HFFc6 (cell line): Measurements from ENCODE around the gene ADCY2. TPM values are rescaled to one million over a fixed set of nuclear protein-coding genes. Genes with fewer than 3 reads are reported as not detected.

Source experiments
- DNase-seq: peaks from one replicate; pipeline ENCODE4 v3.0.0-alpha.2; 2018
- H3K27ac Mint-ChIP-seq: 2 replicates; pipeline ENCODE4 v1.8.0; 2020; ENCODE audit warnings: mild to moderate bottlenecking, mixed read lengths
- H3K27me3 Mint-ChIP-seq: 2 replicates; pipeline ENCODE4 v1.8.0; 2021; ENCODE audit warnings: mild to moderate bottlenecking, moderate library complexity, mixed read lengths; ENCODE audit not compliant: insufficient read depth
- H3K36me3 Mint-ChIP-seq: 2 replicates; pipeline ENCODE4 v1.8.0; 2021; ENCODE audit warnings: low read depth, mixed read lengths
- H3K4me1 Mint-ChIP-seq: 2 replicates; pipeline ENCODE4 v1.8.0; 2020; ENCODE audit warnings: low read depth, mixed read lengths
- H3K4me3 Mint-ChIP-seq: 2 replicates; pipeline ENCODE4 v1.8.0; 2020; ENCODE audit warnings: mild to moderate bottlenecking, moderate library complexity, mixed read lengths
- H3K9me3 Mint-ChIP-seq: 2 replicates; pipeline ENCODE4 v1.8.0; 2020; ENCODE audit warnings: mild to moderate bottlenecking, mixed read lengths
- total RNA-seq, 6 experiments: library from RNA; stranded (reverse); fragmentation: NEBNext Ultra II Directional; extraction: Animal tissue kit (Norgen Biotek cat#: 25700); gene quantifications; 2 replicates in 1 of 6; 3 replicates in 5 of 6; pipeline ENCODE4 v1.2.3, GENCODE V29; 2021
- TF ChIP-seq, protein P1 (sequence below): fragments of 200-600 bp; sonication (generic); IDR thresholded peaks from 2 replicates; pipeline ENCODE4 v1.5.0; 2021; ENCODE audit warnings: antibody characterized with exemption, mild to moderate bottlenecking

ADCY2 gene
- total RNA-seq, 6 experiments from 2014 or later, result not detected

DNA sequence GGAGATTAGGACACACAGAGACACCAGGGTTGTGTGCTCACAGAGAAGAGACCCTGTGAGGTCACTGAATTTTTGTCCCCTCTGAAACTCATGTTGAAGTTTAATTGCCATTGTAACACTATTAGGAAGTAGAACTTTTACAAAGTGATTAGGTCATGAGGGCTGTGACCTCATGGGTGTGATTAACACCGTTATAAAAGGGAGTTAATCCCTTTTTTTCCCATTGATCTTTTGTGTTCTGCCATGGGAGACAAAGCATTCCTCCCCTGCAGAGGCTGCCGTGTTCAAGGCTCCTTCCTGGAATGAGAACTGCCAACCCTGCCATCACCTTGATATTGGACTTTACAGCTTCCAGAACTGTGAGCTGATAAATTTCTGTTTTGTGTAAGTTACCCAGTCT lies 221.0 kb downstream of the ADCY2 start:
- Mint-ChIP-seq H3K36me3 (no peaks in the 10 kb centered on the region), H3K4me1 (no peaks in the 10 kb centered on the region), H3K4me3 (no peak overlapping the region), H3K27ac (no peak overlapping the region), H3K9me3 (peaks cover 65% of the 10 kb centered on the region), H3K27me3 (no peaks in the 10 kb centered on the region)
- DNase-seq, result no peak
- TF ChIP-seq, protein P1, sequence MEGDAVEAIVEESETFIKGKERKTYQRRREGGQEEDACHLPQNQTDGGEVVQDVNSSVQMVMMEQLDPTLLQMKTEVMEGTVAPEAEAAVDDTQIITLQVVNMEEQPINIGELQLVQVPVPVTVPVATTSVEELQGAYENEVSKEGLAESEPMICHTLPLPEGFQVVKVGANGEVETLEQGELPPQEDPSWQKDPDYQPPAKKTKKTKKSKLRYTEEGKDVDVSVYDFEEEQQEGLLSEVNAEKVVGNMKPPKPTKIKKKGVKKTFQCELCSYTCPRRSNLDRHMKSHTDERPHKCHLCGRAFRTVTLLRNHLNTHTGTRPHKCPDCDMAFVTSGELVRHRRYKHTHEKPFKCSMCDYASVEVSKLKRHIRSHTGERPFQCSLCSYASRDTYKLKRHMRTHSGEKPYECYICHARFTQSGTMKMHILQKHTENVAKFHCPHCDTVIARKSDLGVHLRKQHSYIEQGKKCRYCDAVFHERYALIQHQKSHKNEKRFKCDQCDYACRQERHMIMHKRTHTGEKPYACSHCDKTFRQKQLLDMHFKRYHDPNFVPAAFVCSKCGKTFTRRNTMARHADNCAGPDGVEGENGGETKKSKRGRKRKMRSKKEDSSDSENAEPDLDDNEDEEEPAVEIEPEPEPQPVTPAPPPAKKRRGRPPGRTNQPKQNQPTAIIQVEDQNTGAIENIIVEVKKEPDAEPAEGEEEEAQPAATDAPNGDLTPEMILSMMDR, result no peak

DNA sequence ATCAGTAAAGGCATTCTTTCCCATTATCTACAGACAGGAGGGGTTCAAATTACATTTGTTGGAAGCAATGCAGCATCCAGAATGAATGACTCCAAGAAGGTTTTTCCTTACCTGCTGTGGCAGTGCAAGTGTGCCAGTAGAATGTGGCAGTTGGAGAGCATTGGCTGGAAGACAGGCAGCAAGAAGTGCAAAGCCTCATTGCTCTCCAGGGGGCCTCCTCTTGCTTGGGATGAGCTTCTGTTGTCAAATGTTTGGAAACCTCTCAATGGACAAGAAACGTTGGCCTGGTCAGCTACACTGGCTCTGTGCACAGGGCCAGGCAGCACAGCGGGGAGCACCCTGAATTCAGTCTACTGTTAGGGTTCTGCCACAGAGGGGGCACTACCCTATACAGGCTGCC lies 226.6 kb downstream of the ADCY2 start:
- DNase-seq, result no peak
- TF ChIP-seq, protein P1, result no peak

DNA sequence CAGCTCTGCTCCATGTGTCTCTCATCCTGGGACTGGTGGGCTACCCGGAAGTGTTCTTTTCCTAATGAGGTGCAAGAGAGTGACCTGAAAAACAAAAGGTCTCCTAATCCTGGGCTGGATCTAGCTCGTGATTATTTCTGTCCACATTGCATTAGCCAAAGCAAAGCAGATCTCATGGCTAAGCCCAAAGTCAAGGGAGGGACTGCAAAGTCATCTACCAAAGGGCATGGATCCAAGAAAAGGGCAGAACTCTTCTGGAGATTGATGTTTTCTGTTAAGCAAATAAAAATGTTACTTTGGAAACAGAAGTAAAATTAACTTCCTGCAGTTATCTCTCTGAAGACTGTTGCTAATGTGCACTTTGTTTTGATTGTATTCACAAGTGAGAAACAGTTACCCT lies 229.8 kb downstream of the ADCY2 start:
- H3K27me3 Mint-ChIP-seq, result no peaks in the 10 kb centered on the region; the same call in 1 of the 2 replicates
- H3K36me3 Mint-ChIP-seq, result no peaks in the 10 kb centered on the region
- peaks cover 52% of the 10 kb centered on the region for H3K9me3 Mint-ChIP-seq
- no peaks in the 10 kb centered on the region for H3K4me1 Mint-ChIP-seq
- H3K4me3 Mint-ChIP-seq, result no peak overlapping the region
- H3K27ac Mint-ChIP-seq, result no peak overlapping the region
- TF ChIP-seq, protein P1, result no peak
- DNase-seq, result no peak

More for the DNA sequence above, 226.6 kb downstream of the ADCY2 start:
- Mint-ChIP-seq H3K27ac (no peak overlapping the region), H3K4me1 (no peaks in the 10 kb centered on the region), H3K9me3 (peaks cover 79% of the 10 kb centered on the region), H3K4me3 (no peak overlapping the region), H3K27me3 (no peaks in the 10 kb centered on the region; the same call in 1 of the 2 replicates), H3K36me3 (no peaks in the 10 kb centered on the region)

DNA sequence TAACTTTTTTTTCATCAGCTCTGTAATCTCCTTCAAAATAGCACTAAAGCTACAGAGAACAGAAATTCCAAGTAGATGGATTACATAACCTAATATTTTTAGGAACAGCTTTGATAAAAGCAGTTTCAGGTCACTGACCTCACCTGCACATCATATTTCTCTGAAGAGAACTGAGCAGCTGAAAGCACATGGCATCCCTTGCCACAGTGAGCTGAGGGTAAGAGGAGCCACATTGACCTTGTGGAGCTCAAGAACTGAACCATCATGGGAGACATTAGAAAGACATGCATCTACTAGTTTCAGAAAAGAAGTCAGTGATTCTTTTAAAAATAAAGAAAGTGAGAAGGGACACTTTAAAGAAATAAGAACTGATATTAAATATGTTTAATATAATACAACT lies 232.3 kb downstream of the ADCY2 start:
- TF ChIP-seq, protein P1, result no peak
- Mint-ChIP-seq H3K36me3 (no peaks in the 10 kb centered on the region), H3K4me1 (no peaks in the 10 kb centered on the region), H3K27ac (no peak overlapping the region), H3K4me3 (no peak overlapping the region), H3K9me3 (peaks cover 48% of the 10 kb centered on the region), H3K27me3 (no peaks in the 10 kb centered on the region; the same call in 1 of the 2 replicates)
- DNase-seq, result no peak

DNA sequence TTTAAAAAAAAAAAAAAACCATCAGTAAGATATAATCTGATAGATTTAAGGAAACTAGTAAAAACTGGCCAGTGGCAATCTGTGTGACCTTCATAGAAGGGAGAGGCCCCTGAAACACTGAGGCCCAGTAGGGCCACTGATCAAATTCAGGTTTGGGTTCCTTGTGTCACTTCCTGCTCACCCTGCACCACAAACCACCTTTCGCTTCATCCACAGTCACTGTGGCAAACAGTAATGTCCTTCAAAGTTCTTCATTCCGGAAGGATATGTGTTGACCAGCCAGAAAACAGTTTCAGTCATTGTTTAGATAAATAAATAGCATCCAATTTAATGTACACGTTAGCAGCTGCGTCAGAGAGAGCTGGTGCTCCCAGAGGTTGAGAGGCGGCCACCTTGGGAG lies 232.9 kb downstream of the ADCY2 start:
- Mint-ChIP-seq H3K4me1 (no peaks in the 10 kb centered on the region), H3K27ac (no peak overlapping the region), H3K4me3 (no peak overlapping the region), H3K27me3 (no peaks in the 10 kb centered on the region; the same call in 1 of the 2 replicates), H3K9me3 (peaks cover 42% of the 10 kb centered on the region), H3K36me3 (no peaks in the 10 kb centered on the region)
- TF ChIP-seq, protein P1, result no peak
- no peak for DNase-seq

DNA sequence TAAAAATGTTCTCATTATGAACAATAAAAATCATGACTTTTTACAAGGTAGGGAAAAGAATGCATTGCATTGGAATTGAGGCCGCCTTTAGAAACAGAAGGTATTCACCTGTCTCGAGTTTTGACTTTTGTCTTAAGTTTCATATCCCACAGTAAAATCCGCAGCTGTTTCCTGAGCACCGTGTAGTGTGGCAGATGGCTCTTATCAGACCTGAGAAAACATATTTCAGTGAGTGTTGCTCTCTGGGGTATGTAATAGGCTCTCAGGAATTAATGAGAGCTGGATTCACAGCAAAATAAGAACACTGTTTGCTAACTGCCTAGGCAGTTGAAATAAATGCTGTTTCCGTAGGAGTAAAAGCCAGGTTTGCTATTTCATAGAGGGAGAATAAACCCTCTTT lies 233.6 kb downstream of the ADCY2 start:
- no peaks in the 10 kb centered on the region for H3K4me1 Mint-ChIP-seq
- no peak overlapping the region for H3K27ac Mint-ChIP-seq
- no peaks in the 10 kb centered on the region for H3K36me3 Mint-ChIP-seq
- no peak overlapping the region for H3K4me3 Mint-ChIP-seq
- no peaks in the 10 kb centered on the region; the same call in 1 of the 2 replicates for H3K27me3 Mint-ChIP-seq
- DNase-seq, result no peak
- peaks cover 36% of the 10 kb centered on the region for H3K9me3 Mint-ChIP-seq
- TF ChIP-seq, protein P1, result no peak
